HG02678 (cell line): ENCODE measurements around the gene ATP6V0D1.

Source experiments
- ATAC-seq: cut with Tn5 transposase; IDR thresholded peaks from one replicate; pipeline ENCODE4 v1.9.1; 2021; ENCODE audit warnings: mild to moderate bottlenecking, moderate library complexity; ENCODE audit not compliant: unreplicated experiment

ATP6V0D1 gene

DNA sequence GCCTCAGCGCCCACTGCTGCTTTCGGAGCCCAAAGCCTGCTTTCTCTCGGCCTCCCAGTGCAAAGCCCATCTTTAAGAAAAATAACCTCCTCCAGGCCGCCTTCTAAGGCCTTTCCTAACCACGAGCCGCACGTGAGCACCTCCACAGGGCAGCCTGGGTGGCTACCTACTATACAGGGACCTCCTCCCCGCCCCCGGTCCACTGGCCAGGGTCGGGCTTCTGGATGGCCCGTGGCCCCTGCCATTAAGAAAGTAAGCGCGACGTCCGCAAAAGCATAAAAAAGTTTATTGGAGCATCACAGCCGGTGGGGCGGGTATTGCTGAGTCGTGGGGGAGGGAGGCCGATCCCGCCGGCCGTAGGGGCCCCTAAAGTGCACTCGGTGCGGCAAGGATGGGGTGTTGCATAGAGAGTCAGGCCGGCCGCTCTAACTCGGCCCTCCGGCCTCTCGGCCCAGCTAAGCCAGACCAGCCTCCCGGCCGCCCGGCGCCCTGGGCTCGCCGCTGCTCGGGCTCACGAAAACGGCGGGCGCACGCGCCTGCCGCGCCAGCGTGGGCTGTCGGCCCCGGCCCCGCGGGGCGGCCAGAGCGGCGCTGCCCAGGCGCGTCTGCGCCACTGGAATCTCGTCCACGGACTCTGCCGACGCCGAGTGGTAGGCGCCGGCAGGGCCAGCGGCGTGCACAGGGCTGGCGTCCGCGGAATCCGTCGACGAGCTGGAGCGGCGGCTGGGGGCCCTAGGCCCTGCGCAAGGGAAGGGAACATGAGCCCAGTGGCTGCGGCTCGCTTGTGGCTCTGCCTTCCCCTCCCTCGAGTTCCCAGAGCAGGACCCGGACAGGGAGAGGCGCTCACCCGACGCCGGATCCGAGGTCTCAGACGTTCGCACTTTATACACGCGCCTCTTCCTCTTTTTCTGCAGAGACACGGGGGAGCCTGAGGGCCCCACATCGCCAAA lies 86.5 kb downstream of the ATP6V0D1 start:
- no peak for ATAC-seq

DNA sequence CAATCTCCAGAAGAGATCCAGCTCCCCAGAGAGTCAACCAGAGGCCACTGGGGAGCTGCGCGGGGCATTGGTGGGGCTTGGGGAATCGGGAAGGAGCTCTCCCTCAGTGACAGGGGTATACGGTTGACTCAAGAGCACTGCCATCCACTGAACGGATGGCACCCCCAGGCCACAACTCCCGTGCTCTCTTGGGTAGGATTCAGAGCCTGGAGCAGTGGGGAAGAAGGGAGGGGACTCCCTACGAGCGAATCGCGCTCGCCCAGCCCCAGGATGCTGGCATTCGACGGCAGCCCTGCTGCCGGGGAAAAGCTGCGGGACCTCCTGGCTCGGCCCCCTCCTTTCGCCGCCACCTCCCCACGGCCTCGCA lies 87.2 kb downstream of the ATP6V0D1 start:
- no peak for ATAC-seq

DNA sequence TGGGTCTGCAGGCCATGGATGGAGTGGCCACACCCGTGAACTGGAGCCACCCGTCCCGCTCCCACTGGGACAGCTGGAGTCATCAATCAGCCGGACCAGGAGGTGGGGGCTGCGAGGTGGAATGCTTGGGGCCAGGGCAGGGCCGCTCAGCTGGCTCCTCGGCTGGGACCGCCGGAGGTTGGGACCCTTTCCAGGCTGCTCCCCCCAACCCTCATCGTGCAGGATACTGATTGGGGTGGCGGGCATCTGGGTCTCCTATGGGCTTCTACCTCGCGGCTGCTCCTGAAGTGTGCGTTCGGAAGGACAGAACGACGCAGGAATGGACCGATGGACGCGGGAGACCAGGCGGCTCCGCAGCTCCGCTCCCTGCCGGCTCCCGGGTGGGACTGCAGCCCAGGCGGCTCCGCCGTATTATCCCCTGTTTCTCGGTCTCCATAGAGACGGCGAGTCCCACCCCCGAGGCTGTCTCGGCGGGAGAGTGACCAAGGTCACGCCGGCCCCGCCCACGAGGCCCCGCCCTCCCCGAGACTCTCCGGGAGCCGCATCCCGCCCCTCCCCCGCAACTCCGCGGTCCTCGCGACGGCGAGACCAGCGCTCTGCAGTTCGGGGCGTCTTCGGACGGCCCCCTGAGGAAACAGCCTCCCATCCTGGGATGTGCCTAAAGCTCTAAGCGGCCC lies 87.7 kb downstream of the ATP6V0D1 start, which contains the start of gene TPPP3:
Gene TPPP3, minus strand, starts transcription at position 388 of the 677 bp plus-strand sequence. CDS start 2,387 bp downstream, outside the sequence.
- ATAC-seq: no peak

DNA sequence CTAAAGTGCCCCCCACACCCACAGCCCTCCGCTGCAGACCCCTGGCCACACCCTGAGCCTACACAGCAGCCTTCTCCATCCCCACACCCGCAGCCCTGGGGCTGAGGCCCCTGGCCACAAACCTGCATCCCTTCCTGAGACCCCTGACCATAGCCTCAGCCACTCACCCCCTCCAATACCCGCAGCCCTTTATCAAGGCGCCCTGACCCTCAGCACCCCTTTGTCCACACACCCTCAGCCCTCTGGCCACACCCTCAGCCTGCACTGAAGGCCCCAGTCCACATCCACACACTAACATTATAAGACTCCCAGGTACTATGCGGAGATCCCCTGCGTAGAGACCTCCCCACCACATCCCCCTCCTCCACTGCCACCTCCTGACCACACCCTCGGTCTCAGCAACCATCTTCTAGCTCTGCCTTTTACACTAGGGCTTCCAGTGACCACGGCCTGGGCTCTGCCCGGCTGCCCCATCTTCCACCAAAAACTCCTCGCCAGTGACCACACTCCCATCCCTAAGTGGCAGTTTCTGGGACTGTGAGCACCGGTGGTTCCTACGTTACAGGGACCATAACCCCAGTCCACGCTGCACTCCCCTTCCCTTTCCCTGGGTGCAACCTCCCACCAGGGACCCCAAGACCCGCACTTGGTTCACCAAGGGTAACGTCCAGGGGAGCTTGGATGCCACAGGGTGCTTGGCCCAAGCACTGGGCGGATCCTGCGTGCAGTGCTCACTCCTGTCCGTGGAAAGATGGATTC lies 88.5 kb downstream of the ATP6V0D1 start:
- no peak for ATAC-seq

DNA sequence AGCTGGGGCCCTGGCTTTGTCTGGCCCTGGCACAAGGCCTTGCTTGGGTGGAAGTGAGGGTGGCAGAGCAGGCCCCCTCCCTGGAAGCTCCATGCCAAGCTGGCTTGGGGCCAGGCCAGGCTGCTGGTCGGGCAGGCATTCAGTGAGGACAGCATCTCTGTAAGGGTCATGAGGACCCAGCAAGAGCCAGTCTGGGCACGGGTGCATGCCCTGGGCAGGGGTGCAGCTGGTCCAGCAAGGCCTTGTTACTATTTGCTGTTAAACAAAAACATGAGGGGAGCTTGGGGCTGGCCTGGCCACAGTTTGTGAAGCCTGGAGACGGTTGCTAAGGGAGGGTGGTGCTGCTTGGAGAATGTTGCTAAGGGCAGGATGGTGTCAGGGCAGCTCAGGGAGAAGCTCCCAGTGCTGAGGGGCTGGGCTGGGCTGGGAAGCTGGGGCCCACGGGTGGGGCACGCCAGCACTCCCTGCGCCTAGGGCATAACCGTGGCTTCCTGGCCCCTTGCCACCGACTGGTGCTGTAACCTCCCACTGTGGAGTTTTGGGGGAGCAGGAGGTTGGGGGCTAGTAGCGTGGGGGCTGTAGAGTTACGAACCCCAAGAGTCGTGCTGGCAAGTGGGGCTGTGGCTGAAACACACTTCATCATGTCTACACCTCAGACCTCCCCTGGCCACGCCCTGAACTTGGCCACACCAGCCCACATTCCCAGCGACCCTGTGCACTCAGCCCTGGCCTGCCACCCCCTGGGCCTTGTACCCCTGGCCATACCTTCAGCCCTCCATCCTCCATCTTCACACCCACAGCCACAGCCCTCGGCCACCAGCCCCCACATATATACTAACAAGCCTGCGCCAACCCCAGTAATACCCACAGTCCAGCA lies 89.3 kb downstream of the ATP6V0D1 start:
- no peak for ATAC-seq

DNA sequence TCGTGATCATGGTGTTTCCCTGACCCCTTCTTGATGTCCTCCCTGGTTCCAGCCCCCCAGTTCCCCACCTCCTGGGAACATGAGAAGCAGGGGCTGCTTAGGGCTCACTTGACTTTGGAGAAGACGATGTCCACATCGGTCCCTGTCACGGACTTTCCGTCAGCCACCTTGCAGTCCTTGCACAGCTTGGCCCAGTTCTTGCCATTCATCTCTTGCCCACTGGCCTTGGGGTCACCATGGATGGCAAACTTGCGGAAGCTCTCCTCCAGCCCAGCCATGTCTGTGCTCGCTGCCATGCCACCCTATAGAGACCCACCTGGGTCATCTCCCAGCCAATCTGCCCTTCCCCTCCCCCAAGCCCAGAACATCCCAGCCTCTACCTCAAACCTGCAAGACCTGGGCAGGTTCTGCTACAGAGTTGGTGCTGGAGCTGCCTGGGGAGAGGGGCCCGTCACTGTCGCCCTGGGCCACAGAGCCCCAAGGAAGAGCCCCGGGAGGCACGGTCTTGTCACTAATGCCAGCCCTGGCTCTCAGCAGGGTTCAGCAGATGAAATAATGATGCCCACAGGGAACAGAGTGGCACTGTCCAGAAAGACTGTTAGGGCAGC lies 90.0 kb downstream of the ATP6V0D1 start:
- ATAC-seq: no peak

DNA sequence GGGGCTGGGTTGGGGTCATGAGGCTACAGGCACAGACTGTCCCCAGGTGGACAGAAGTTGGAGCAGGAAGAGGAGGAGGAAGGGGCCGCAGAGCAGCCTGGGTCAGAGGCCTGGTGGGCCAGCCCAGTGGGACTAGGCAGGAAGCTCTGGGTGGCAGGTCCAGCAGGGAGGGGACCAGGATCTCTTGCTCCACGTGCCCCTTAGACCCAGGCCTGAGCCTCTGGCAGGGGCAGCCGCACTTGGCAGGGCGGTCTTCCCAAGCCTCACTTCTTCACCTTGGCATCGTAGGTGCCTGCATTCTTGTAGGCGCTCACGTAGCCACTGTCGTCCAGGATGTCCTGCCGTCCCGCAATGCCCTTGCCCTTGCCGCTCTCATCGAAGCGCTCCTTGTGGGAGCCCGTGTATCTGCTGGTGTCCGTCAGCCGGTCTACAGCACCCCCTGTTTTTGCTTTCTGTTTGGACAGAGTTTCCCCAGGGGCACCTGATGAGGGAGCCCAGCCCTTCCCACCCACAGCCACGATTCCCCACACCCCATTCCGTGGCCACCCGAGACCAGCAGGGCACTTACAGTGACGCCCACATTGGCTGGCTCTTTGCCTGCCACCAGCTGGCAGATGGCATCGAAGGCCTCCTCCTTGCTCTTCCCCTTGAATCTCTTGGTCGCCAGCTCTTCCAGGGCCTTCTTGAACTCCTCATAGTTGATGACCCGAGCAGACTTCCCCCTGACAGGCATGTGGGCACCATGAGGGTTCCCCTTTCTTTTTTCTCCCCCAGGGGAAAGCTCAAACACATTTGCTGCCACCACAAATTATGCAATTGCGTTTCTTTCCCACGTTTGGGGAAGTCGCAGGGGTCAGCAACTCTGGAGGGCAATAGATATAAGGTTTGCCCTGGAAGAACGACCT lies 90.8 kb downstream of the ATP6V0D1 start:
- no peak for ATAC-seq

DNA sequence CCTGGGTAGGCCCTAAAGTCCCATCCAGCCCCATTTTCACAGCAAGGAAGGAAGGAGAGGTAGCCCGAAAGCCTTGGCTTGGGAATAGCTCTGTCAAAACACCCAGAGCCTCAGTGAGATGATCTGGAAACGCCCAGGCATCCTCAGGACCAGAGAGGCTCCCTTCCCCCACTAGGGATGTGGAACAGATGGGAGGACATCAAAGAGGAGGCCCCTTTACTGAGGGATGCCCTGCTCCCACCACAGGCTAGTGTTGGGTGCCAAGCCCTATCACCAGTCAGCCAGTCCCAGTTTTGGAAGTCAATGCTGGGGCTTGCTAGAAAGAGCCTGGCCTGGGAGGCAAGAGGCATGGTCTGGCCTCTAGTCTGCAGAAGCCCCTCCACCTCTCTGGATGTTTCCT lies 92.4 kb downstream of the ATP6V0D1 start:
- no peak for ATAC-seq

DNA sequence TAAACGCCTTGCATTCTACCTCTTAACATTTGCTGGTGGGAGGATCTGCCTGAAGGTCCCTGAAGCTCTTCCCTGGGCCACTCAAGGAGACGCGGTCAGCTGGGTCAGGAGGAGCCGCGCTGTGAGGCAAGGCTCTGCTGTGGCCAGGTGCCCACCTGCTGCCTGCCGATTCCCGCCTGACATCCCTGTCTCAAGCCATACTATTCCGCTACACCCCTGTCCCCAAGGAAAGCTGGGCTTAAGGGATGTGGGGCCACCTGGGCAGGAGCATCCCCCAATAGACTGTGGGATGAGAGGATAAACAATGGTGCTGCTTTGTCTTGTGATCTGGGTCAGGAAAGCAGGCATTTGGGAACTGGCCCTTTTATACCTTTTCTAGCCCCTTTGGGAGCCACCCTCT lies 92.8 kb downstream of the ATP6V0D1 start:
- ATAC-seq: no peak
